AG04450 (cell line): ENCODE data around the gene NDRG4. TPM values are rescaled to one million over a fixed set of nuclear protein-coding genes. Genes with fewer than 3 reads are reported as not detected.

ENCODE experiments used
- CTCF ChIA-PET: fragments of 300-600, 350-600 bp; formaldehyde crosslinking; extraction: SDS; loops from one replicate; lab custom pipeline; 2022; ENCODE audit warnings: antibody characterized with exemption, inconsistent platforms; lab: Charles Lee
- POLR2A ChIA-PET: fragments of 350-600 bp; formaldehyde crosslinking; extraction: SDS; loops from one replicate; lab custom pipeline; 2021; ENCODE audit warnings: antibody characterized with exemption, inconsistent platforms; lab: Yijun Ruan, JAX
- DNase-seq: peaks from one replicate; pipeline ENCODE4 v3.0.0-alpha.2; 2011; ENCODE audit warnings: low read depth, low spot score
- H3K27ac ChIP-seq: one replicate; pipeline ENCODE4 v1.5.1; 2012; ENCODE audit warnings: low read depth, low read length, control low read depth
- H3K27me3 ChIP-seq: one replicate; pipeline ENCODE4 v1.6.0; 2012; ENCODE audit warnings: low read length; ENCODE audit not compliant: control insufficient read depth, insufficient read depth
- H3K4me3 ChIP-seq: 2 replicates; pipeline ENCODE4 v1.5.1; 2011; ENCODE audit warnings: mild to moderate bottlenecking, low read depth, low read length, control low read depth
- H3K9me3 ChIP-seq: 2 replicates; pipeline ENCODE4 v1.5.1; 2012; ENCODE audit warnings: low read length; ENCODE audit not compliant: control insufficient read depth, insufficient read depth
- polyA plus RNA-seq: library from polyadenylated mRNA; depleted of rRNA; stranded (reverse); fragments of >200 nt; gene quantifications from 2 replicates; pipeline ENCODE4 v1.2.3, GENCODE V29; 2011
- TF ChIP-seq, protein P1 (sequence below): IDR thresholded peaks from 2 replicates; pipeline ENCODE4 v1.5.1; 2011; ENCODE audit warnings: low read depth, low read length, control low read depth, inconsistent platforms

The NDRG4 gene
- polyA plus RNA-seq, 1 experiment = 24.3 TPM

DNA sequence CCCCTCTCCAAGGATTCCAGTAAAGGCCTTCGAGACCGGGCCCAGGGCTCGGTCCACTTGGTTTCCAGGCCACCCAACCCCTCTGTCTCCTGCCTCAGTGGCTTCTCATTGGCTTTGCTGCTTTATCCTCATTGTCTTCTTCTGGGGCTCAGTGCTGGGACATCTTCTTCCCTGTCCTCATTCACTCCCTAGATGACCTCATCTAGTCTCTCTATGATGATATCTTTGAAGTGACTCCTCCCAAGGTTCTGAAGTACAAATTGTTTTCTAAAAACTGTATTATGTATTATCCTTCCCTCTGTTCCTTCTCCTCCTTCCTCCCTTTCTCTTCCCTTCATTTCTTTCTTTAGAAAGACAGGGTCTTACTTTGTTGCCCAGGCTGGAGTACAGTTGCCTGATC is 27.1 kb upstream of the NDRG4 start:
- Histone ChIP-seq H3K9me3 (no peaks in the 10 kb centered on the region), H3K27ac (no peak overlapping the region), H3K4me3 (no peak overlapping the region), H3K27me3 (peaks cover 34% of the 10 kb centered on the region)
- CTCF ChIA-PET = interaction anchor here (0.5 to 1.4 kb wide), 4 partner anchors 12 to 137 kb away, joined by 3 to 7 read pairs (median 4); no protein-coding TSS in a partner anchor
- DNase-seq = no peak
- POLR2A ChIA-PET = no interaction called here
- TF ChIP-seq, protein P1, sequence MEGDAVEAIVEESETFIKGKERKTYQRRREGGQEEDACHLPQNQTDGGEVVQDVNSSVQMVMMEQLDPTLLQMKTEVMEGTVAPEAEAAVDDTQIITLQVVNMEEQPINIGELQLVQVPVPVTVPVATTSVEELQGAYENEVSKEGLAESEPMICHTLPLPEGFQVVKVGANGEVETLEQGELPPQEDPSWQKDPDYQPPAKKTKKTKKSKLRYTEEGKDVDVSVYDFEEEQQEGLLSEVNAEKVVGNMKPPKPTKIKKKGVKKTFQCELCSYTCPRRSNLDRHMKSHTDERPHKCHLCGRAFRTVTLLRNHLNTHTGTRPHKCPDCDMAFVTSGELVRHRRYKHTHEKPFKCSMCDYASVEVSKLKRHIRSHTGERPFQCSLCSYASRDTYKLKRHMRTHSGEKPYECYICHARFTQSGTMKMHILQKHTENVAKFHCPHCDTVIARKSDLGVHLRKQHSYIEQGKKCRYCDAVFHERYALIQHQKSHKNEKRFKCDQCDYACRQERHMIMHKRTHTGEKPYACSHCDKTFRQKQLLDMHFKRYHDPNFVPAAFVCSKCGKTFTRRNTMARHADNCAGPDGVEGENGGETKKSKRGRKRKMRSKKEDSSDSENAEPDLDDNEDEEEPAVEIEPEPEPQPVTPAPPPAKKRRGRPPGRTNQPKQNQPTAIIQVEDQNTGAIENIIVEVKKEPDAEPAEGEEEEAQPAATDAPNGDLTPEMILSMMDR = no peak

DNA sequence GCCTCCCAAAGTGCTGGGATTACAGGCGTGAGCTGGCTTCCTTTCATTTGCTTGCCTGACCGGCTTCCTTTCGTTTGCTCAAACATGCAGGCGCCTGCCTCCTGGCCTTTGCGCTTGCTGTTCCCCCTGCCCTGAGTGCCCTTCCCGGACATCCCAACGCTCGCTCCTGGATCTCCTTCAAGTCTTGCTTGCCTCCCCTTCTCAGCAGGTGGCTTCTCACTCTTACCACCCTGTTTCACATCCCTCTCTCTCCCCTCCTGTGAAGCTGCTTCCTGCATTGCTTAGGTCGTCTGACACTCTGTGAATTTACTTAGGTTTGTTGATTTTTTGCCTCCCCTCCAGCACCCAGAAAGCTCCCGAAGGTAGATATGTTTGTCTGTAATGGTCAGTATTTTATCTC is 25.6 kb upstream of the NDRG4 start:
- TF ChIP-seq, protein P1 = no peak
- POLR2A ChIA-PET = interaction anchor here (0.6 kb wide), 1 partner anchor 66 kb away, joined by 5 read pairs; no protein-coding TSS in a partner anchor
- Histone ChIP-seq H3K27ac (no peak overlapping the region), H3K27me3 (peaks cover 32% of the 10 kb centered on the region), H3K4me3 (no peak overlapping the region), H3K9me3 (no peaks in the 10 kb centered on the region)
- CTCF ChIA-PET = interaction anchor here (0.6 to 0.9 kb wide), 2 partner anchors 21 to 302 kb away, joined by 5 to 6 read pairs; no protein-coding TSS in a partner anchor
- no peak for DNase-seq

DNA sequence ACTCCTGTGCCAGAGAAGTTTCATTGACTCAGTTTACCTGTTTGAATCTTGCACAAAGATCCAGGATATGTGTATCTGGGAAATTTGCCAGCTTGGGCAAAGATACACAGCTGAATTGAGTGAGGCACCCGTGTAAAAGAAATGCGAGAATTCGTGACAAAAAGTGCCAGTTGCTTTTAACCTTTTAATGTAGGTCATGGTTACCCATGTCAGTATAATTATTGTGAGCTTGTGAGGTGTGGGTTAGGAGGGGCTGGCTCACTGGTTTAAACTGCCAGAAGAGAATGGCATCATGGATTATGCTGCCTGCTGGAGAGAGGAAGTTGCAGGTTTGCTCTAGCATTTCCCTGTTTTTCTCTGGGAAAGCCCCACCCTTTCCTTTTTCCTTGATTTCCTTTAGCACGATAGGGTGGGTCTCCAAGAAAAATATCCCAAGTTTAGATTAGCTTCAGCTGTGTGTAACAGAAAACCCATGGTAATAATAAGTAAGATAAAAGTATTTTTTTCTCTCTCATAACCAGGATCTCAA is 24.8 kb upstream of the NDRG4 start:
- CTCF ChIA-PET = no interaction called here
- no peaks in the 10 kb centered on the region for H3K9me3 ChIP-seq
- TF ChIP-seq, protein P1 = no peak
- H3K27me3 ChIP-seq = peaks cover 32% of the 10 kb centered on the region
- no peak overlapping the region for H3K4me3 ChIP-seq
- POLR2A ChIA-PET = no interaction called here
- no peak for DNase-seq
- no peak overlapping the region for H3K27ac ChIP-seq

DNA sequence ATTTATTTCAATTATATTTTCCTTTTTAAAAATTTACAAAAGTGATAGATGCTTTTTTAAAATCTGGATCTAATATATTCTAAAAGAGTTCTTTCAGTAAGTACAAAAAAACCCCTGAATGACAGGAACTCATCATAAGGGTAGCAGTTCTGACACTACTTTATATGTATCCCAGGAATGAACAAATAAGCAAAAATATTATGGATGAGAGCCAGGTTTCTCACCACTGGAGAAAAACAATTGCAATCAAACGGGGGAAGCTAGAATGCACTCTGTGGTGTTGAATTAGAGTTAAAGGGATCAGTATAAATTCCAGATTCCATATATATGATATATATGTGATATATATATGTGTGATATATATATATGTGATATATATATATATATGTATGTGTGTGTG is 23.2 kb upstream of the NDRG4 start:
- POLR2A ChIA-PET = no interaction called here
- H3K4me3 ChIP-seq = no peak overlapping the region
- H3K9me3 ChIP-seq = no peaks in the 10 kb centered on the region
- TF ChIP-seq, protein P1 = no peak
- DNase-seq = no peak
- CTCF ChIA-PET = no interaction called here
- no peak overlapping the region for H3K27ac ChIP-seq
- peaks cover 23% of the 10 kb centered on the region for H3K27me3 ChIP-seq

DNA sequence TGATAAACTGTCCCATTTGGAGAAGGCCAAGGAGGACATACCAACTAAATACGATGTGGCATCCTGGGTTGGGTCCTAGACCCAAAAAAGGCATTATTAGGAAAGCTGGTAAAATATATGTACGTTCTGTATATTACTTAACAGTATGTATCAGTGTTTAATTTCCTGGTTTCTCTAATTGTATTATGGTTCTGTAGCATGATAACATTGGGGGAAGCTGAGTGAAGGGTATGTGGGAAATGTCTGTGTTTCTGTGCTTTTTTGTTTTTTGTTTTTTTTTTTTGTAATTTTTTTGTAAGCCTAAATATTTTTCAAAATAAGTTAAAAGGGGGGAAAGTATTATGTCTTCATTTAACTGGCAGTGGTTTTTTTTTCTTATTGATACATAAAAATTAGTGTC is 21.5 kb upstream of the NDRG4 start:
- TF ChIP-seq, protein P1 = no peak
- Histone ChIP-seq H3K27ac (no peak overlapping the region), H3K4me3 (no peak overlapping the region), H3K27me3 (peaks cover 12% of the 10 kb centered on the region), H3K9me3 (no peaks in the 10 kb centered on the region)
- CTCF ChIA-PET = interaction anchor here (1.2 kb wide), 1 partner anchor 142 kb away, joined by 4 read pairs; no protein-coding TSS in a partner anchor
- POLR2A ChIA-PET = no interaction called here
- DNase-seq = no peak
